ENCODE results near the gene ADCY10. TPM values are rescaled to one million over a fixed set of nuclear protein-coding genes. Genes with fewer than 3 reads are reported as not detected.

Gene ADCY10
- total RNA-seq, 1 experiment from 2014 or later: 0.20 TPM

DNA sequence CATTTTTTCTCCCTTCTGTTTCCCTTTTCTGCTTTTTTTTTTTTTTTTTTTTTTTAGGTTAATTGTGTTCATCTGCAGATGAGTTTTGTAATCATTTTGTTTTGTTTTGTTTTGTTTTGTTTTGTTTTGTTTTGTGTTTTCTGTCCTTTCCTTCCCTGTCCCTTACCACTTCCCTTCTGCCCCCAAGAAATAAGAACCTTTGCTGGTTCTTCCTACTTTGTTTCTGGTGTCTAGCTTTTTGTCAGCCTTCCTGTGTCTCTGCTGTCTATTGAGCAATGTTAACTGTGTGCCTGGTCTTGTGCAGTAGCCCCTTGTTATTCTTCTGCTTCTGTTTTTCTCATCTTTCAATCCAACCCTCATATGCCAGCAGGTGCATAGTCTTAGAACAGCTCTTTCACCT is 146.2 kb downstream of the ADCY10 start:
- Histone ChIP-seq H3K4ac (ENCODE audit: low read depth, low read length) (no peak overlapping the region), H2BK12ac (ENCODE audit: insufficient read length, low read depth, low read length) (no peak overlapping the region), H4K91ac (ENCODE audit: insufficient read length, low read depth, low read length) (no peak overlapping the region), H3K79me2 (ENCODE audit: insufficient read depth, low read length) (no peaks in the 10 kb centered on the region), H3K27me3 (ENCODE audit: insufficient read depth, low read length) (no peaks in the 10 kb centered on the region; the same call in 1 of the 2 replicates), H3K27ac (ENCODE audit: insufficient read length, low read depth, low read length) (no peak overlapping the region), H4K8ac (replicated peaks; ENCODE audit: insufficient read length, low read depth, low read length) (no peak overlapping the region), H3K9me3 (ENCODE audit: control insufficient read depth, low read depth, low read length) (no peaks in the 10 kb centered on the region), H2AK5ac (ENCODE audit: insufficient read length, low read length) (no peak overlapping the region), H3K23ac (ENCODE audit: insufficient read length, low read depth, low read length) (no peak overlapping the region), H2BK15ac (ENCODE audit: low read depth, low read length) (no peak overlapping the region), H3K14ac (ENCODE audit: insufficient read depth, low read length) (no peak overlapping the region), H3K79me1 (ENCODE audit: insufficient read depth, low read depth, low read length, poor library complexity, severe bottlenecking) (peaks cover 2% of the 10 kb centered on the region), H3K23me2 (ENCODE audit: insufficient read length, low read depth, low read length, poor library complexity, severe bottlenecking) (no peaks in the 10 kb centered on the region), H3K18ac (ENCODE audit: insufficient read length, low read depth, low read length) (no peak overlapping the region), H2AFZ (ENCODE audit: low read length) (no peak overlapping the region), H4K5ac (ENCODE audit: insufficient read length, low read depth, low read length) (no peak overlapping the region), H2BK20ac (ENCODE audit: low read depth, low read length, poor library complexity, severe bottlenecking) (no peak overlapping the region), H2BK120ac (ENCODE audit: low read depth, low read length, poor library complexity, severe bottlenecking) (no peak overlapping the region), H2BK5ac (ENCODE audit: insufficient read length, low read length) (no peak overlapping the region), H3K9ac (ENCODE audit: extremely low read depth, insufficient read length, low read length) (no peak overlapping the region), H3T11ph (ENCODE audit: low read length) (no peak overlapping the region), H3K4me2 (ENCODE audit: insufficient read depth, insufficient read length, low read length) (no peak overlapping the region), H3K4me1 (ENCODE audit: insufficient read depth, low read length) (no peaks in the 10 kb centered on the region), H4K20me1 (ENCODE audit: control insufficient read depth, insufficient read depth, insufficient read length) (no peaks in the 10 kb centered on the region), H3K56ac (ENCODE audit: insufficient read length, low read depth, low read length) (no peak overlapping the region)
- Mint-ChIP-seq H3K4me3 (no peak overlapping the region), H3K4me1 (peaks cover 8 to 17% of the 10 kb centered on the region in 2 experiments), H3K27me3 (ENCODE audit: low read depth) (peaks cover 61% of the 10 kb centered on the region), H3K9me3 (peaks cover 1 to 7% of the 10 kb centered on the region in 2 experiments; a peak in 3 of 5 replicates), H3K27ac (no peak overlapping the region), H3K36me3 (ENCODE audit: insufficient read depth in 1 of 3, low read depth in 3 of 3) (peaks cover 48 to 62% (median 60%) of the 10 kb centered on the region in 3 experiments)
- no peak for DNase-seq
- TF ChIP-seq, protein P1, sequence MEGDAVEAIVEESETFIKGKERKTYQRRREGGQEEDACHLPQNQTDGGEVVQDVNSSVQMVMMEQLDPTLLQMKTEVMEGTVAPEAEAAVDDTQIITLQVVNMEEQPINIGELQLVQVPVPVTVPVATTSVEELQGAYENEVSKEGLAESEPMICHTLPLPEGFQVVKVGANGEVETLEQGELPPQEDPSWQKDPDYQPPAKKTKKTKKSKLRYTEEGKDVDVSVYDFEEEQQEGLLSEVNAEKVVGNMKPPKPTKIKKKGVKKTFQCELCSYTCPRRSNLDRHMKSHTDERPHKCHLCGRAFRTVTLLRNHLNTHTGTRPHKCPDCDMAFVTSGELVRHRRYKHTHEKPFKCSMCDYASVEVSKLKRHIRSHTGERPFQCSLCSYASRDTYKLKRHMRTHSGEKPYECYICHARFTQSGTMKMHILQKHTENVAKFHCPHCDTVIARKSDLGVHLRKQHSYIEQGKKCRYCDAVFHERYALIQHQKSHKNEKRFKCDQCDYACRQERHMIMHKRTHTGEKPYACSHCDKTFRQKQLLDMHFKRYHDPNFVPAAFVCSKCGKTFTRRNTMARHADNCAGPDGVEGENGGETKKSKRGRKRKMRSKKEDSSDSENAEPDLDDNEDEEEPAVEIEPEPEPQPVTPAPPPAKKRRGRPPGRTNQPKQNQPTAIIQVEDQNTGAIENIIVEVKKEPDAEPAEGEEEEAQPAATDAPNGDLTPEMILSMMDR (conservative IDR thresholded peaks at IDR 0.05): no peak

Measured in H9 (cell line).